NCI-H1694 treated with DMSO at 0.1 percent for 48 hours (cell line): Measurements from ENCODE around the gene CCDC27.
"Not testable (repeated sequence)": the region's sequence is repeated elsewhere in the genome, so short reads cannot be mapped to it uniquely, and the experiment has no call there.

Experiments used
- DNase-seq: peaks from one replicate; lab custom pipeline; 2025; lab: John Stamatoyannopoulos, UW

Gene CCDC27

DNA sequence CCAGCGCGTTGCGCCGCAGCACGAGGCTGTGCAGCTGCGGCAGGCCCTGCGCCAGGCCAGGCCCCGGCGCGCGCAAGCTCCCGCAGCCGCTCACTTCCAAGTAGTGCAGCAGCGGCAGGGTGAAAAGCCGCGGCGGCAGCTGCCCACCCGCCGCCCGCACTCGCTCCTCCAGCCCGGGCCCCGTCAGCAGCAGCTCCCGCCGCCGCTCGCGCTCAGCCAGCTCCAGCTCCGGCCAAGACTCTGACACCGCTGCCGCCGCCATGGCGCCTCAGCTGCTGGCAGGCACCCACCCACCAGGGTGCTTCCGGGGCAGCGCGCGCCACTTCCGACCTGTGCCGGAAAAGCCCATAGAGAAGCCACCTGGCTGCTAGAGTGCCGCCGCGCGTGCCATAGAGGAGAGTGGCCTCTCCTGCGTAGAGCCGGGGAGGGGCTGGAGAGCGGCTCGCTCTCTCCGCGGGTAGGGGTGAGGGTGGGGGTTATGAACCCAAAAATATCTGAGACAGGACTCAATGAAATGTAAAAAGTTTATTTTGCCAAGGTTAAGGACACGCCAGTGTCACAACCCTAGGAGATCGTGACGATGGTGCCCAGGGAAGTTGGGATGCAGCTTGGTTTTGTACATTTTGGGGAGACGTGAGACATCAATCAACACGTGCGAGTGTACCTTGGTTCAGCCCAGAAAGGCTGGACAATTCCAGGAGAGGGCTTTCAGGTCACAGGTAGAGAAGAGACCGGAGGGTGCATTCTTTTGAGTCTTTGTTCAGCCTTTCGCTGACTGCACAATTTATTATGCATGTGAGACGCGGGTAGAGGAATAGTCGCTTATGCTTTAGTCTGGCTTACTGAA, 44.2 kb downstream of the CCDC27 start, which contains the start of gene LRRC47:
Gene LRRC47, minus strand, starts transcription at position 284 of the 847 bp plus-strand sequence. Its CDS starts 22 bp downstream, at position 262.
- peak; percentile 74 for DNase-seq

DNA sequence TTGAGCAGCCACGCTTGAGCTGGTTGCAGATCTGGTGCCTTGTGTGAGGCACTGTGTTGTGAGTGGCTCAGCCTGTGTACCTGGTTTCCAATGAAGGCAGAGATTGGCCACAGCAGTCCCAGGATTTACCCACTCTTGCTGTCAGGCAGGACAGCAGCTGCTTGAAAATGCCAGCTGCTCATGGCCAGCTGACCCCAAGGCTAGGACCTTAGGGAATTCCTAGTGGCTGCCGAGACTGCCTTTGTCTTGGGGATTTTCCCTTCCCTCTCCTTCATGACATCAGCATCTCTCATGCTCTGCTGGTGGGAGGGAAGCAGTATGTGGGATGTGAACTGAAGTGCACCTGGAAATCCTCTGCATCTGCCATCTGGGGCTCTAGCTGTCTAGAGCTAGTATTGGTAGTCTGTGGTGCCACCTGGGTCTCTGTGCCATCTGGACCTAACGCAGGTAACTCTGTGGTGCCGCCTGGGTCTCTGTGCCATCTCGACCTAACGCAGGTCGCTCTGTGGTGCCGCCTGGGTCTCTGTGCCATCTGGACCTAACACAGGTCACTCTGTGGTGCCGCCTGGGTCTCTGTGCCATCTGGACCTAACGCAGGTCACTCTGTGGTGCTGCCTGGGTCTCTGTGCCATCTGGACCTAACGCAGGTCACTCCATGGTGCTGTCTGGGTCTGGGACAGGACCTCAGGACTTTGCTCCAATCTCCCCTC, 47.9 kb downstream of the CCDC27 start:
- no peak for DNase-seq

- DNase-seq, result not testable (repeated sequence)
Observed at GRCh38 chr1:3800795-3801194, 48.5 kb downstream of the CCDC27 start.

GRCh38 chr1:3803905-3804626, 51.8 kb downstream of the CCDC27 start:
- no peak for DNase-seq

- DNase-seq, result not testable (repeated sequence)
Observed at GRCh38 chr1:3804627-3804944, 52.3 kb downstream of the CCDC27 start.

DNA sequence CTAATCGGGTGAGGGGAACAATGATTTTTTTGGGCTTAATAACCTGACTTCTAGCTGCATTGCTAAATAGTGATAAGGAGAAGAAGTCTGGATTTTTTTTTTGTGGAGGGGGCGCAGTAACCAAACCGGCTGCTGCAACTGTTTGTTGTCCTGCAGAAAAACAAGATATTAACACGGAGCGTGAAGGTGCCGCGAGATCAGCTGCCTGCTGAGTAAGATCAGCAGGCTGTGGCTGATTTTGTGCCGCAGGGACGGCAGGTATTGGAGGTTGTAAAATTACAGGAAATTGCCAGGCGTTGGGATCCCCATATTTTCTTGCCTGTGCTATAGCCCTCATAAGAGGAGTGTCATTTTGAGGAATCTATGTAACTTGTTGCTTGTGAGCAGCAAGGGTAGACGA, 52.8 kb downstream of the CCDC27 start:
- DNase-seq, result no peak

DNA sequence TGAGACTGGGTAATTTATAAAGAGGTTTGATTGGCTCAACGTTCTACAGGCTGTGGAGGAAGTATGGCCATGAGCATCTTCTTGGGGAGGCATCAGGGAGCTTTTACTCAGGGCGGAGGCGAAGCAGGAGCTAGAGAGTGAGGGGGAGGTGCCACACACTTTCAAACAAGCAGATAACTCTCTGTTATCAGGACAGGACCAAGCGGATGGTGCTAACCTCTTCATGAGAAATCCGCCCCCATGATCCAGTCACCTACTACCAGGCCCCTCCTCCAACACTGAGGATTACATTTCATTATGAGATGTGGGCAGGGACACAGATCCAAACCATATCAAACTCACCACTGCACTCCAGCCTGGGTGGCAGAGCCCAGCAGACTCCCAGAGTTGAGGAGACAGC, 55.5 kb downstream of the CCDC27 start:
- DNase-seq, result no peak

DNA sequence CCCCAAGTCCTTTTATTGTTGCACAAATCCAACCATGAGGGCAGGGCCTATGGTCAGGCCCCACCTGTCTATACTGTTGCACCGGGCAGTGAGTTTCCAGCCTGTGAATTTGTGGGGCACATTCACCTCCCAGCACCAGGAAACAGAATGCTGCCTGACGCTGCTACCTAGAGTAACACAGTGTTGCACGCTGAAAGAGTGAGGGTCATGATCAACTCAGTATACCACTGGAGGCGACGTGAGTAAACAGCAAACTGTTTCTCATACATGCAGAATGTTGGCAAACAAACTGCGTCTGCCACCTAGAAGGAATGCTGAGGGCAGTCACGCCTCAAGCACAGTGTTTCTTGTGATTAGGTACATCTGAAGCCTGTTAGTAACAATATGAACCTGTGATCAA, 57.4 kb downstream of the CCDC27 start:
- no peak for DNase-seq

GRCh38 chr1:3810149-3810761, 58.0 kb downstream of the CCDC27 start:
- not testable (repeated sequence) for DNase-seq

DNA sequence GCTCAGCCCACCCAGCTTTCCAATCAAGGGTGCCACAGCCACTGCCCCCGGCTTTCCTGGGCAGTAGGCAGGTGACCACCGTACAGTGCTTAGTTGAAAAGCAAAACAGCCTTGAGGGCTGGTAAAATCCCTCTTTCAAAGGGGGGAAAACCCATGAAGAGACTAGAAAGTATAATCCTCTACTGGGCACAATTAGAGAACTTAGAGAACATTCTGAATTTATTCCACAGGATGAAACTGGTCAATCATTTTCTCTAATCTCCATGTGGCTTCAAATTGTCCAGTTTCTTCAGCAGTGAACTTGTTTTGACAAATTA, 59.3 kb downstream of the CCDC27 start:
- DNase-seq, result no peak

DNA sequence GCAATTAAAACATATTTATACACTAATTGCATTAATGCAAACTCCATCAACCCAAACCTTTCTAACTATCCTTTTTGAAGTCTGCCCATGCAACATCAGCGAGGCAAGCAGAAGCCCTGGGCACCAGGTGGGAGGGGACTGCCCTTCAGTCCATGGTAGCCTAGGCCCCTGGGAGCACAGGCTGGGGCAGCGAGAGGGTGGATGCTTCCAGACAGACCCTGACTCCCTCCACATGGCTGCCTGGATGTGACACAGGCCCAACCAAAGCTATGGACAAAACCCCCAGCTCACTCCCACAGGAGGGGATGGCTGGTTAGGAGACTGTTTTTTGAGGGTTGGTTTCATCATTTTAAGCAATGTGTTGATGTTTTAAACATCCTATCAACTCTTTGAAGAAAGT, 61.8 kb downstream of the CCDC27 start:
- DNase-seq, result no peak

DNA sequence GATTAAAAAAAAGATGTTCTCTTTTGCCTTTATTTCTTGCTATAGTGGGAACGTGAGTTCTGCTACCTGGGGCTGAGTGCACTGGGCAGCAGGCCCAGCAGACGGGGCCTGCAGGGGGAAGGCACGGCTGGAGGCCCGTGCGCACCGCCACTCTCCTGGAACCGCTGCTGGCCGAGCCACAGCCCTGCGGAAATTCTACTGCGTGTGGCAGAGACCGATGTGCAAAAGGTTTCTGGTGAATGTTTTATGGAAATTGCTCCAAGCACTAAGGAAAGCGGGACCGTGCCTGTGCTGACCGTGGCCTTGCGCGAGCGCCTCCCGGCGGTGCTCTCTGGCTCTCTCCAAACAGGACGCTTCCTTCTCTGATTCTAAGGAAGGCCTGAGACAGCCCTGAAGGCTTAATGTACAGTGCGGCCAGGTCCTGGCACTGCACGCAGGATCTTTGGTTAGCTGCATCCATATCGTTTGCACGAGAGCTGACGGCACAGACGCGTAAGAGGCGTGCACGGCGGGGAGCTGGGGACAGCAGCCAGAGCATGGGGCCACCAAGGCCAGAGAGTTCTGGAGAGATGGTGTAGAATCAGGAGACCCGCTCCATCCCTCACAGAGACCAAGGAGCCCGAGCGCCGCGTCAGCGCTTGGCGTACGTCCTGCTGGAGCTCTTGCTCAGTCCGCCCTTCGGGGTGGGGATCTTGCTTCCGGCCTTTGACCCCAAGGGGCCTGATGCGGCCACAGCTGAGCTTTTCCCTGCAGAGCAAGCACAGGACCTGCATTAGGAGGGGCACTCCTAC, 62.7 kb downstream of the CCDC27 start:
- no peak for DNase-seq

DNA sequence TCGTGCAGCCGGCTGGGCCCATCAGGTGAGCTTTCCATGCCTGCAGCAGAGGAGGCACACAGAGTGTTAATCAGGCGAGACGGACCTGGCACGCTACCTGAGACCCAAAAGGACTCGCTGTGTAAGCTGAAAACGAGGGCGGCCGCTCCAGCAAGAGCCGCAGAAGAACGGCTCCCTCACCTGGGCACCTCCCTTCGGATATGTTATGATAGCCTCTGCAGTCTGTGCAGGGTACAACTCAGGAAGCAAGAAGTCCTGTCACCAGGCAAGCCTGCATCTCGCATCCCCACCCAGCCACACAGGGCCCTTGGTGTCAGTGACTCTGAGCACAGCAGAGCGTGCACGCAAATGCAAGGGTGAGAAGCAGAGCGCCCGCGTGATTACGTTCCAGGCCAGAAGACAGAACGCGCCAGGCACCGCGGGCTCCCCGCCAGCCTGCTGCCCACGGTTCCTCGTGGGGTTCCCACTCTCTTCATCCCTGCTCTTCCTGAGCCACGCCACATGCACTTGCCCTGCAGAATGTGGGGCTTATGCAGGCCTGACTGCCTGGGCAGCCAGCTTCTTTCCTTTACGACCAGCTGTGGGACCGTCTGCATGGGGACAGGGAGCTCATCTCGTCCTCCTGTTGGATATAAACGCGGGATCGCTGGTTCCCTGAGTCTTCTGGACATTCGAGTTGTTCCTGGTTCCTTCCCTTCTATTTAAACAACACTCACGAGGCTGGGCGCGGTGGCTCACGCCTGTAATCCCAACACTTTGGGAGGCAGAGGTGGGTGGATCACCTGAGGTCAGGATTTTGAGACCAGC, 64.3 kb downstream of the CCDC27 start:
- no peak for DNase-seq

- no peak for DNase-seq
Observed at GRCh38 chr1:3817138-3817740, 65.0 kb downstream of the CCDC27 start.

GRCh38 chr1:3817821-3818597, 65.8 kb downstream of the CCDC27 start:
- no peak for DNase-seq

- DNase-seq, result peak; percentile 55
Observed at GRCh38 chr1:3819771-3820200, 67.5 kb downstream of the CCDC27 start.

DNA sequence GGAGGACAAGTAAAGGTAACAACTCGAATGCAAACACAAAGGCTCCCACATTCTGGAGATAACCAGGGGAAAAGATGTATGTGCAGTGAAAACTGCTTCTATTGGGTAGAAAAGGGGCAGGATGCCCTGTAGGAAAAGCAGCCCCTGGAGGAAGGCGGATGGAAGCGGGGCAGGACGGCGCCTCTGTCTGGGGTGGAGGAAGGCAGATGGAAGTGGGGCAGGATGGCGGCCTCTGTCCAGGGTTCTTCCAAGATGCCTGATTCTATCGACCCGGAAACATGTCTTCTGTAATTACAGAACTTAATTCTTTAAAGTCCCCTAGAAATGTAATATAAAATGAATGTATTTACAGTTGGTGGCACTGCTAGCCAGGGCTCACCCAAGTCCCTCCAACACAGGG, 68.1 kb downstream of the CCDC27 start:
- DNase-seq, result no peak

GRCh38 chr1:3821004-3821403, 68.8 kb downstream of the CCDC27 start:
- peak; percentile 94 for DNase-seq
